HepG2 (cell line): ENCODE measurements around the gene HTRA2. TPM values are rescaled to one million over a fixed set of nuclear protein-coding genes. Genes with fewer than 3 reads are reported as not detected.

ENCODE experiments used
- HOMEZ ChIP-seq: IDR thresholded peaks from 2 replicates; pipeline ENCODE4 v1.6.1; 2016; ENCODE audit warnings: low read depth
- KLF11 ChIP-seq: IDR thresholded peaks from 2 replicates; pipeline ENCODE4 v1.6.1; 2016; ENCODE audit warnings: missing compliant biosample characterization
- PBX3 ChIP-seq: sonication (generic); formaldehyde crosslinking; IDR thresholded peaks from 2 replicates; pipeline ENCODE4 v1.8.1; 2023; ENCODE audit warnings: missing genetic modification reagents, inconsistent platforms, borderline replicate concordance
- PREB ChIP-seq: sonication (generic); formaldehyde crosslinking; IDR thresholded peaks from 2 replicates; pipeline ENCODE4 v1.4.0; 2020; ENCODE audit warnings: missing genetic modification reagents
- SALL2 ChIP-seq: sonication (generic); formaldehyde crosslinking; IDR thresholded peaks from 2 replicates; pipeline ENCODE4 v1.8.1; 2023; ENCODE audit warnings: mild to moderate bottlenecking, missing genetic modification reagents, inconsistent platforms
- SNAPC5 ChIP-seq: sonication (generic); formaldehyde crosslinking; IDR thresholded peaks from 2 replicates; pipeline ENCODE4 v1.8.1; 2023; ENCODE audit warnings: mild to moderate bottlenecking, missing genetic modification reagents, borderline replicate concordance
- YY1 ChIP-seq: IDR thresholded peaks from 2 replicates; pipeline ENCODE4 v1.6.1; 2011; ENCODE audit warnings: low read length, low read depth, moderate library complexity, mild to moderate bottlenecking; ENCODE audit not compliant: insufficient read depth, insufficient replicate concordance
- ZBTB20 ChIP-seq: sonication (generic); formaldehyde crosslinking; IDR thresholded peaks from 2 replicates; pipeline ENCODE4 v1.8.1; 2023; ENCODE audit warnings: missing genetic modification reagents, low read depth, mild to moderate bottlenecking, borderline replicate concordance
- ZNF414 ChIP-seq: sonication (generic); formaldehyde crosslinking; IDR thresholded peaks from 2 replicates; pipeline ENCODE4 v1.5.0; 2020; ENCODE audit warnings: missing genetic modification reagents
- ZNF430 ChIP-seq: sonication (generic); formaldehyde crosslinking; IDR thresholded peaks from 2 replicates; pipeline ENCODE4 v1.9.0; 2021; ENCODE audit warnings: mild to moderate bottlenecking, missing genetic modification reagents
- ZNF749 ChIP-seq: sonication (generic); formaldehyde crosslinking; IDR thresholded peaks from 2 replicates; pipeline ENCODE4 v1.8.0; 2022; ENCODE audit warnings: mild to moderate bottlenecking, missing genetic modification reagents, moderate library complexity, borderline replicate concordance
- ZNF770 ChIP-seq: sonication (generic); formaldehyde crosslinking; IDR thresholded peaks from 2 replicates; pipeline ENCODE4 v1.5.0; 2020; ENCODE audit warnings: mild to moderate bottlenecking, missing genetic modification reagents
- polyA plus RNA-seq, 8 experiments: library from polyadenylated mRNA; depleted of rRNA in 3 of 8; stranded (reverse) in 7 of 8; unstranded in 1 of 8; fragments of >200 nt; fragmentation: Illumina TruSeq in 4 of 8; extraction: Trizol in 4 of 8; gene quantifications; 2 replicates each; pipeline versions ENCODE4 v1.2.1 to v1.2.3, GENCODE V29; 2011 to 2016; ENCODE audit warnings: low read depth in 4 of 8, missing spikeins in 1 of 8, mixed read lengths in 1 of 8; ENCODE audit not compliant: insufficient read depth in 1 of 8
- total RNA-seq, 5 experiments: library from RNA; depleted of rRNA; stranded (reverse); fragments of >200 nt; fragmentation: Illumina TruSeq; extraction: Trizol; gene quantifications; 2 replicates each; pipeline ENCODE4 v1.2.3, GENCODE V29; 2016; ENCODE audit warnings: low read depth in 1 of 5
- TF ChIP-seq, protein P1 (sequence below): sonication (generic); formaldehyde crosslinking; IDR thresholded peaks from 2 replicates; pipeline ENCODE4 v1.4.0; 2020; ENCODE audit warnings: mild to moderate bottlenecking, low read depth, missing genetic modification reagents
- TF ChIP-seq, protein P2 (sequence below): sonication (generic); formaldehyde crosslinking; IDR thresholded peaks from 2 replicates; pipeline ENCODE4 v1.4.0; 2020; ENCODE audit warnings: missing genetic modification reagents
- TF ChIP-seq, protein P3 (sequence below): sonication (generic); formaldehyde crosslinking; IDR thresholded peaks from 2 replicates; pipeline ENCODE4 v1.9.0; 2022; ENCODE audit warnings: missing genetic modification reagents, mild to moderate bottlenecking, borderline replicate concordance

HTRA2 gene
- total and polyA plus RNA-seq, 2 of the 13 experiments (the other 11 are each of a cell fraction or from before 2014, with no cell fraction given): 47.7 to 50.3 TPM

DNA sequence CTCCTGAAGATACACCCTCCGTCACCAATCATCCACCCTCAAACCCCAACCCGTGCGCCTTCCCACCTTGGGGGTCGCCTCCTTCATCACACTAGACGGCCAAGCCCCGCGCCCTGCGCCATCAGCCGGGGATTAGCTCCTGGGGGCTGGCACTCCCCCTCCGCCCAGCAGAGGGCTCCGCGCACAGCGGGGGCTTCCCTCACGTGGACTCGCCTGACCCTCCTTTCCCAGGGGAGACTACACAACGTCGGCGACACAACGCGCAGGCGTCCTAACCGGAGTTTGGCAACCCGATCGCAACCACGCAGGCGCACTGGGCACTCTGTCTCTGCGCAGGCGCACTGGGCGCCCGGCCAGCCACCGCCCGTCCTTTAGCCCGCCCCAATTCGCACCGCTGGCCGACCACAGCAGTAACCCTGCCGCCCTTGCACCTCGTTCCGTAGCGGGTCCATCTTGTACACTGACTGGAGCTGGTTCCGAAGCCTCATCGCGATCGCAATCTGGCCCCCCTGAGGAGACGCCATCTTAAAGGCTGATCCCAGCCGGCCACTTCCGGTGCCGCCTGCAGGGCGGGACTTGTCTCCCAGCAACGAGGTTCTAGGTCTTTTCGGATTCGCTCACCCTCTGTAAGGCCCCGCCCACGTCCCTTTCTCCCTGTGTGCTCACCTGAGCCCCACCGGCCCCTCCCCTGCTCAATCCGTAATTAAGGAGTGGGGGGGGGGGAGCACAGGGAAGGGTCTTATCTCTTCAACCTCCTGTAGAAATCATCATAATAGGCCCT is 22.4 kb upstream of the HTRA2 start, which contains the start of gene PCGF1 (continued):
- TF ChIP-seq HOMEZ: peak; percentile 69; the same call in 1 of the 2 replicates
- TF ChIP-seq ZBTB20 (CRISPR knock-in tag): peak; percentile 84; the same call in 1 of the 2 replicates
- TF ChIP-seq ZNF749 (CRISPR knock-in tag): peak; percentile 87; the same call in 1 of the 2 replicates
- TF ChIP-seq, protein P1, sequence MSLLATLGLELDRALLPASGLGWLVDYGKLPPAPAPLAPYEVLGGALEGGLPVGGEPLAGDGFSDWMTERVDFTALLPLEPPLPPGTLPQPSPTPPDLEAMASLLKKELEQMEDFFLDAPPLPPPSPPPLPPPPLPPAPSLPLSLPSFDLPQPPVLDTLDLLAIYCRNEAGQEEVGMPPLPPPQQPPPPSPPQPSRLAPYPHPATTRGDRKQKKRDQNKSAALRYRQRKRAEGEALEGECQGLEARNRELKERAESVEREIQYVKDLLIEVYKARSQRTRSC (CRISPR knock-in tag): no peak
- TF ChIP-seq, protein P2, sequence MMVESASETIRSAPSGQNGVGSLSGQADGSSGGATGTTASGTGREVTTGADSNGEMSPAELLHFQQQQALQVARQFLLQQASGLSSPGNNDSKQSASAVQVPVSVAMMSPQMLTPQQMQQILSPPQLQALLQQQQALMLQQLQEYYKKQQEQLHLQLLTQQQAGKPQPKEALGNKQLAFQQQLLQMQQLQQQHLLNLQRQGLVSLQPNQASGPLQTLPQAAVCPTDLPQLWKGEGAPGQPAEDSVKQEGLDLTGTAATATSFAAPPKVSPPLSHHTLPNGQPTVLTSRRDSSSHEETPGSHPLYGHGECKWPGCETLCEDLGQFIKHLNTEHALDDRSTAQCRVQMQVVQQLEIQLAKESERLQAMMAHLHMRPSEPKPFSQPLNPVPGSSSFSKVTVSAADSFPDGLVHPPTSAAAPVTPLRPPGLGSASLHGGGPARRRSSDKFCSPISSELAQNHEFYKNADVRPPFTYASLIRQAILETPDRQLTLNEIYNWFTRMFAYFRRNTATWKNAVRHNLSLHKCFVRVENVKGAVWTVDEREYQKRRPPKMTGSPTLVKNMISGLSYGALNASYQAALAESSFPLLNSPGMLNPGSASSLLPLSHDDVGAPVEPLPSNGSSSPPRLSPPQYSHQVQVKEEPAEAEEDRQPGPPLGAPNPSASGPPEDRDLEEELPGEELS (CRISPR knock-in tag): peak; percentile 78
- TF ChIP-seq ZNF430 (CRISPR knock-in tag): no peak
- TF ChIP-seq YY1: peak; percentile 97
- TF ChIP-seq ZNF770 (CRISPR knock-in tag): peak; percentile 8
- TF ChIP-seq SNAPC5 (CRISPR knock-in tag): no peak
- peak; percentile 77; the same call in 1 of the 2 replicates for TF ChIP-seq ZNF414 (CRISPR knock-in tag)
- TF ChIP-seq SALL2 (CRISPR knock-in tag): peak; percentile 98
- no peak for TF ChIP-seq PBX3
- 0 out of 2 replicates have a peak, but pooled peaks have one; percentile 65 for TF ChIP-seq KLF11 (CRISPR knock-in tag)
- TF ChIP-seq, protein P3, sequence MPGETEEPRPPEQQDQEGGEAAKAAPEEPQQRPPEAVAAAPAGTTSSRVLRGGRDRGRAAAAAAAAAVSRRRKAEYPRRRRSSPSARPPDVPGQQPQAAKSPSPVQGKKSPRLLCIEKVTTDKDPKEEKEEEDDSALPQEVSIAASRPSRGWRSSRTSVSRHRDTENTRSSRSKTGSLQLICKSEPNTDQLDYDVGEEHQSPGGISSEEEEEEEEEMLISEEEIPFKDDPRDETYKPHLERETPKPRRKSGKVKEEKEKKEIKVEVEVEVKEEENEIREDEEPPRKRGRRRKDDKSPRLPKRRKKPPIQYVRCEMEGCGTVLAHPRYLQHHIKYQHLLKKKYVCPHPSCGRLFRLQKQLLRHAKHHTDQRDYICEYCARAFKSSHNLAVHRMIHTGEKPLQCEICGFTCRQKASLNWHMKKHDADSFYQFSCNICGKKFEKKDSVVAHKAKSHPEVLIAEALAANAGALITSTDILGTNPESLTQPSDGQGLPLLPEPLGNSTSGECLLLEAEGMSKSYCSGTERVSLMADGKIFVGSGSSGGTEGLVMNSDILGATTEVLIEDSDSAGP (CRISPR knock-in tag): peak; percentile 95; the same call in 1 of the 2 replicates
- TF ChIP-seq PREB (CRISPR knock-in tag): no peak
